Measurements from ENCODE around the gene GTF2F1. TPM values are rescaled to one million over a fixed set of nuclear protein-coding genes. Genes with fewer than 3 reads are reported as not detected.

The GTF2F1 gene
- total RNA-seq, result 10 to 100 TPM; 51.5 to 71.6 (median 61.3) TPM
- polyA plus RNA-seq, result 10 to 100 TPM; 17.9 to 33.3 TPM
- 156 reads per million, percentile 90 among the genes with 10 or more reads in this experiment for total RNA-seq

DNA sequence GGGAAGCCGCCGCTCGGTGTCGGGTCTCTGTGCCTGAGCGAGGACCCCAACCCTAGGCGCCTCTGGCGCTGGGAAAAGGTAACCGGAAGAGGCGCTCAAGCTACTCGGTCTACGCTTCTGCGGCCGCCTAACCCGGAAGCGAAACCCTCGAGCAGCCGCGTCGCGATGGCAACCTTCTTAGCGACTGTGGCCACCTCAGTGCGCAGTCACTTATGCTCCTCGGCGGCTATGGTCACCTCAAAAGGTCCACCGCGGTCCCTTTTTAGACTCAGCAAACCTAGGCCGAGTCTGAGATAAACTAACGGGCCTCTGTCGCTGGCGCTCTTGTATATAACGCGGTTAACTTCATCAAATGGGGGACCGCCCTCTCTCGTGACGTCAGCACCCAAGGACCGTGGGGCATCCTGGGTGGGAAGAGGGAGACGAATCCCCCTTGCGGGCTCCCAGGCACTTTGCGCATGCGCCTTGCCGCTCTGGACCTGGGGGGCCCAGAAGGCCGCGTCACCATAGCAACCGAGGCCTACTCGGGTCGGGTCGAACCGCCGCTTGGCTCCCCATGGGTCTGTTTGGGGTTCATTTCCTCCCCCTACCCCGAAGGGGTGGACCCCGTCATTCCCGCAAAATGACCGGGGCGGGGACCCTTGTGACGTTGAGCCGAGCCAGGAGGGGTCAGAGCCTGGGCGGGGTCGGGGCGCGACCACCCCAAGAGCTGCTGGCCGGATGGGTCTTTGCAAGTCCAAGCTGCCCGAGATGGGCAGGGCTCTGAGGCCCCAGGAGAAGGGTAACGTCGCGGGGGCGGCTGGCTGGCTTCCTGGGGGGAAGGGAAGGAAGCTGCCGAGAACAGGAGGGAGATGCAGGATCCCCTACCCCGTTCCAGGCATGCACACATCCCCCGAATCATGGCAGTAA is at the start of gene GTF2F1:
Gene GTF2F1, minus strand, starts transcription at position 91 of the 909 bp plus-strand sequence. CDS start 169 bp downstream, outside the sequence.
- Mint-ChIP-seq H3K4me1 (peaks cover 20 to 27% (median 25%) of the 10 kb centered on the region in 7 donors), H3K4me3 (peak within 1 kb of the TSS; percentile 90 to 95 (median 94)), H3K27ac (peak within 1 kb of the TSS; percentile 95 to 99 (median 97)), H3K27me3 (no peaks in the 10 kb centered on the region), H3K9me3 (no peaks in the 10 kb centered on the region), H3K36me3 (peaks cover 0 to 15% (median 9%) of the 10 kb centered on the region in 5 donors)
- H3K27me3 ChIP-seq (ENCODE audit: control insufficient read depth in 2 of 2, insufficient read depth in 2 of 2, low read length in 2 of 2), result no peaks in the 10 kb centered on the region
- H3K4me1 ChIP-seq (ENCODE audit: control insufficient read depth in 2 of 2, insufficient read depth in 2 of 2, low read length in 2 of 2), result peaks cover 8 to 12% of the 10 kb centered on the region in 2 donors
- peaks cover 0 to 34% (median 2%) of the 10 kb centered on the region in 3 experiments for H3K36me3 ChIP-seq (ENCODE audit: control insufficient read depth in 2 of 3, insufficient read depth in 3 of 3, low read length in 3 of 3)
- H3K4me3 ChIP-seq (ENCODE audit: low read length), result peak within 1 kb of the TSS; percentile 81
- H3K9me3 ChIP-seq (ENCODE audit: control insufficient read depth in 2 of 3, low read length in 3 of 3), result no peaks in the 10 kb centered on the region
- intact Hi-C loops (cut with micrococcal nuclease), result loop anchor here (1.0 to 2.0 kb wide), 7 partner anchors 20 to 344 kb away; partner anchors contain the start of genes CLPP (in 2 of the 2) and GPR108 (in 1 of the 2)
- DNase-seq (peak; percentile 87 to 96 (median 92)), ATAC-seq (peak; percentile 88)
- CTCF ChIA-PET, result interaction anchor here (1.2 kb wide), 1 partner anchor 21 kb away, joined by 4 read pairs; the partner anchor contains the start of gene ALKBH7
- POLR2A ChIA-PET, result interaction anchor here (0.8 to 2.2 kb wide), 9 partner anchors 18 to 85 kb away, joined by 3 to 11 read pairs (median 4); partner anchors contain the start of genes ALKBH7, CLPP, KHSRP and PSPN
- peak within 1 kb of the TSS; percentile 98 for H3K27ac ChIP-seq (ENCODE audit: low read depth, low read length)

DNA sequence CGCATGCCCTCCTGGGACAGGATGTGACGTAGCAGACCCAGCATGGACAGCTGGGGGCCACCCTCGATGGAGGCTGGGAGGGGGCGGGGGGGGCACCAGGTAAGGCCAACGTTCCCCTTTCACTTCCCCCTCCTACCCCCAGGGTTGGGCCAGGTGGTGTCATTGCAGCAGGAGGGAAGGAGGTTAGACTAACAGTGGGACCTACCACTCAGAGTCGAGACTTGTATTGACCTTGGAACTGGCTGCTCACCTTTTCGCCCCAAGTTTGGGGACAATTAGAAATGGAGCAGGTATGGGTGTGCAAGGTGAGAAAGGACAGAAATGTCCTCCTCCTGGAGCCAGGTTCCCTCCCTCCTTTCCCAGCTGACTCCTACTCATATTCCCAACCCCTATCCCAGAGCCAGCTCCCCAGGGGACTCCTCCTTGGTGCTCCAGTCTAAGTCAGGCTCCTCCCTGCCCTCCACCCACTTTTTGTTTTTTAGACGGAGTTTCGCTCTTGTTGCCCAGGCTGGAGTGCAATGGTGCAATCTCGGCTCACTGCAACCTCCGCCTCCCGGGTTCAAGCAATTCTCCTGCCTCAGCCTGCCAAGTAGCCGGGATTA is 49.2 kb upstream of the GTF2F1 start:
- Mint-ChIP-seq H3K4me1 (peaks cover 0 to 6% (median 0%) of the 10 kb centered on the region in 7 donors), H3K27me3 (no peaks in the 10 kb centered on the region), H3K36me3 (peaks cover 6 to 33% (median 9%) of the 10 kb centered on the region in 5 donors), H3K4me3 (no peak overlapping the region), H3K27ac (no peak overlapping the region), H3K9me3 (peaks cover 0 to 6% (median 0%) of the 10 kb centered on the region in 11 donors)
- H3K9me3 ChIP-seq (ENCODE audit: control insufficient read depth in 2 of 3, low read length in 3 of 3), result no peaks in the 10 kb centered on the region
- H3K36me3 ChIP-seq (ENCODE audit: control insufficient read depth in 2 of 3, insufficient read depth in 3 of 3, low read length in 3 of 3), result peaks cover 0 to 4% (median 0%) of the 10 kb centered on the region in 3 experiments
- H3K27ac ChIP-seq (ENCODE audit: low read depth, low read length), result no peak overlapping the region
- H3K4me1 ChIP-seq (ENCODE audit: control insufficient read depth in 2 of 2, insufficient read depth in 2 of 2, low read length in 2 of 2), result no peaks in the 10 kb centered on the region
- intact Hi-C loops (cut with micrococcal nuclease), result no loop called here
- H3K4me3 ChIP-seq (ENCODE audit: low read length), result no peak overlapping the region
- POLR2A ChIA-PET, result no interaction called here
- CTCF ChIA-PET, result no interaction called here
- H3K27me3 ChIP-seq (ENCODE audit: control insufficient read depth in 2 of 2, insufficient read depth in 2 of 2, low read length in 2 of 2), result no peaks in the 10 kb centered on the region
- no peak for ATAC-seq
- DNase-seq, result no peak

GRCh38 chr19:6440905-6441304 is 47.9 kb upstream of the GTF2F1 start:
- peak overlapping the region in 2 of 9 donors; percentile 43 to 46 for H3K27ac Mint-ChIP-seq
- Histone ChIP-seq H3K4me3 (ENCODE audit: low read length) (no peak overlapping the region), H3K9me3 (ENCODE audit: control insufficient read depth in 2 of 3, low read length in 3 of 3) (no peaks in the 10 kb centered on the region), H3K36me3 (ENCODE audit: control insufficient read depth in 2 of 3, insufficient read depth in 3 of 3, low read length in 3 of 3) (no peaks in the 10 kb centered on the region), H3K4me1 (ENCODE audit: control insufficient read depth in 2 of 2, insufficient read depth in 2 of 2, low read length in 2 of 2) (no peaks in the 10 kb centered on the region), H3K27me3 (ENCODE audit: control insufficient read depth in 2 of 2, insufficient read depth in 2 of 2, low read length in 2 of 2) (no peaks in the 10 kb centered on the region), H3K27ac (ENCODE audit: low read depth, low read length) (no peak overlapping the region)
- no peak for ATAC-seq
- H3K4me3 Mint-ChIP-seq, result no peak overlapping the region
- CTCF ChIA-PET, result no interaction called here
- H3K4me1 Mint-ChIP-seq, result no peaks in the 10 kb centered on the region
- H3K27me3 Mint-ChIP-seq, result no peaks in the 10 kb centered on the region
- peaks cover 0 to 20% (median 2%) of the 10 kb centered on the region in 5 donors for H3K36me3 Mint-ChIP-seq
- POLR2A ChIA-PET, result no interaction called here
- intact Hi-C loops (cut with micrococcal nuclease), result no loop called here
- no peak for DNase-seq
- no peaks in the 10 kb centered on the region for H3K9me3 Mint-ChIP-seq

- ATAC-seq (no peak), DNase-seq (no peak)
- Mint-ChIP-seq H3K27me3 (no peaks in the 10 kb centered on the region), H3K4me3 (no peak overlapping the region), H3K9me3 (no peaks in the 10 kb centered on the region), H3K27ac (no peak overlapping the region), H3K4me1 (no peaks in the 10 kb centered on the region), H3K36me3 (peaks cover 0 to 12% (median 2%) of the 10 kb centered on the region in 5 donors)
- Histone ChIP-seq H3K9me3 (ENCODE audit: control insufficient read depth in 2 of 3, low read length in 3 of 3) (no peaks in the 10 kb centered on the region), H3K27me3 (ENCODE audit: control insufficient read depth in 2 of 2, insufficient read depth in 2 of 2, low read length in 2 of 2) (no peaks in the 10 kb centered on the region), H3K36me3 (ENCODE audit: control insufficient read depth in 2 of 3, insufficient read depth in 3 of 3, low read length in 3 of 3) (no peaks in the 10 kb centered on the region), H3K4me3 (ENCODE audit: low read length) (no peak overlapping the region), H3K27ac (ENCODE audit: low read depth, low read length) (no peak overlapping the region), H3K4me1 (ENCODE audit: control insufficient read depth in 2 of 2, insufficient read depth in 2 of 2, low read length in 2 of 2) (no peaks in the 10 kb centered on the region)
- ChIA-PET POLR2A (no interaction called here), CTCF (interaction anchor here (0.7 kb wide), 1 partner anchor 49 kb away, joined by 3 read pairs; no protein-coding TSS in a partner anchor)
- intact Hi-C loops (cut with micrococcal nuclease), result no loop called here
Measured at GRCh38 chr19:6439743-6440142, 46.8 kb upstream of the GTF2F1 start.

GRCh38 chr19:6433663-6434062 is 40.7 kb upstream of the GTF2F1 start, which contains the start of gene SLC25A41:
SLC25A41 (minus strand) TSS chr19:6433763; CDS start chr19:6433693, 70 bp downstream.
- ChIA-PET POLR2A (no interaction called here), CTCF (no interaction called here)
- peaks cover 0 to 9% of the 10 kb centered on the region in 2 donors for H3K4me1 ChIP-seq (ENCODE audit: control insufficient read depth in 2 of 2, insufficient read depth in 2 of 2, low read length in 2 of 2)
- Mint-ChIP-seq H3K4me3 (no peak within 1 kb of the TSS), H3K27ac (no peak within 1 kb of the TSS), H3K36me3 (no peaks in the 10 kb centered on the region), H3K27me3 (no peaks in the 10 kb centered on the region), H3K4me1 (peaks cover 0 to 12% (median 4%) of the 10 kb centered on the region in 7 donors), H3K9me3 (peaks cover 0 to 2% (median 0%) of the 10 kb centered on the region in 11 donors)
- no peak within 1 kb of the TSS for H3K27ac ChIP-seq (ENCODE audit: low read depth, low read length)
- no peak within 1 kb of the TSS for H3K4me3 ChIP-seq (ENCODE audit: low read length)
- ATAC-seq (no peak), DNase-seq (no peak)
- H3K9me3 ChIP-seq (ENCODE audit: control insufficient read depth in 2 of 3, low read length in 3 of 3), result no peaks in the 10 kb centered on the region
- intact Hi-C loops (cut with micrococcal nuclease), result no loop called here
- no peaks in the 10 kb centered on the region for H3K27me3 ChIP-seq (ENCODE audit: control insufficient read depth in 2 of 2, insufficient read depth in 2 of 2, low read length in 2 of 2)
- no peaks in the 10 kb centered on the region for H3K36me3 ChIP-seq (ENCODE audit: control insufficient read depth in 2 of 3, insufficient read depth in 3 of 3, low read length in 3 of 3)

- Histone ChIP-seq H3K4me1 (ENCODE audit: control insufficient read depth in 2 of 2, insufficient read depth in 2 of 2, low read length in 2 of 2) (peaks cover 0 to 9% of the 10 kb centered on the region in 2 donors), H3K36me3 (ENCODE audit: control insufficient read depth in 2 of 3, insufficient read depth in 3 of 3, low read length in 3 of 3) (no peaks in the 10 kb centered on the region), H3K4me3 (ENCODE audit: low read length) (no peak overlapping the region), H3K9me3 (ENCODE audit: control insufficient read depth in 2 of 3, low read length in 3 of 3) (no peaks in the 10 kb centered on the region), H3K27me3 (ENCODE audit: control insufficient read depth in 2 of 2, insufficient read depth in 2 of 2, low read length in 2 of 2) (no peaks in the 10 kb centered on the region), H3K27ac (ENCODE audit: low read depth, low read length) (no peak overlapping the region)
- CTCF ChIA-PET, result no interaction called here
- Mint-ChIP-seq H3K4me1 (peaks cover 0 to 12% (median 4%) of the 10 kb centered on the region in 7 donors), H3K36me3 (no peaks in the 10 kb centered on the region), H3K27ac (no peak overlapping the region), H3K4me3 (no peak overlapping the region), H3K27me3 (no peaks in the 10 kb centered on the region), H3K9me3 (peaks cover 0 to 2% (median 0%) of the 10 kb centered on the region in 11 donors)
- DNase-seq (no peak), ATAC-seq (no peak)
- POLR2A ChIA-PET, result no interaction called here
- intact Hi-C loops (cut with micrococcal nuclease), result no loop called here
Measured at GRCh38 chr19:6433165-6433564, 40.2 kb upstream of the GTF2F1 start.
